ENCODE data around the gene BHLHE41.
A peak's percentile ranks its signal among the peaks of the same experiment; 100 is the strongest.

BHLHE41 gene

DNA sequence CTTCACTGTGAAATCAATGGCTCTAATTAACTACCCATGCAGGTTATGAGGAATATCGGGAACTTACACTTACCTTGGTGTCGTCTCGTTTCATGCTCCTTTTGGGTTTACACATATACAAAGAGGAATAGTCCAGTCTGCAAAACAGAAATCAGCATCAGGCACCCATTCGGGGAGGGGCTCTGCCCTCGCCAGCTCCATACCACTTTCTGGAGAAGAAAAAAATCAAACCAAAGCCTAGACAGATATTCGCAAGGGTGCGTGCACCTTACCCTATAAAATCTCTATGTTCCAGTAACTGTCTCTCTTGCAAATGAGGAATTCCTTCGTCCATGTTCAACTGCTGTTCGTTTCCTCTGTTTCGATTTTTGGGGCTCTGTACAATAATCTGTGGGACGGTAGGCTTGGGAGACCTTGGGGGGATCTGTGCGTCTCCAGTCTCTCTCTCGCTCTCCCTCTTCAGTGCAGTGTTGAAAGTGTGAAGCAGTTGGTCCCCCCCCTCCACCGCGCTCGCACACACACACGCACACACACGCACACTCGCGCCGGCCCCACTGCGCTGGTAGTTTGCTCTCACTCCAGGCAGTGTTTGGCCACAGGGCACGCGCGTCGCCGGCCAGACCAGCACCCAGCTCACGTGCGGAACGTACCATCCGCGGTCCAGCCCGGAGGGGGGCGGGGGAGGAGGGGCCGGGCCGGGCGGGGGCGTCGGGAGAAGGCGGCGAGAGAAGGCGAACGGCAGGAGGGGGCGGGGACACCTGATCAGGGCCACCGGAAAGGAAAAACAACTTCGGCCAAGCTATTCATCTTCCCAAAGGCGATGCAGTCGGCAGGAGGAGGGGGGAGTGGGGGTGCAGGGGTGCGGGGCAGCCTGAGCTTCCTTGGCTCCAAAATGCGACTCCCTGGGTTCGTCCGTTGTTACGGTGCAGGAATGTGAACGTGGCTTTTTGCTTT, at the start of gene BHLHE41:
BHLHE41 (minus strand) TSS at position 592 of the 954 bp plus-strand sequence; CDS start at position 334, 258 bp downstream.
- H3K4me3 ChIP-seq (ENCODE audit: low read depth, low read length), result peak within 1 kb of the TSS; percentile 60
- TF ChIP-seq, protein P1, sequence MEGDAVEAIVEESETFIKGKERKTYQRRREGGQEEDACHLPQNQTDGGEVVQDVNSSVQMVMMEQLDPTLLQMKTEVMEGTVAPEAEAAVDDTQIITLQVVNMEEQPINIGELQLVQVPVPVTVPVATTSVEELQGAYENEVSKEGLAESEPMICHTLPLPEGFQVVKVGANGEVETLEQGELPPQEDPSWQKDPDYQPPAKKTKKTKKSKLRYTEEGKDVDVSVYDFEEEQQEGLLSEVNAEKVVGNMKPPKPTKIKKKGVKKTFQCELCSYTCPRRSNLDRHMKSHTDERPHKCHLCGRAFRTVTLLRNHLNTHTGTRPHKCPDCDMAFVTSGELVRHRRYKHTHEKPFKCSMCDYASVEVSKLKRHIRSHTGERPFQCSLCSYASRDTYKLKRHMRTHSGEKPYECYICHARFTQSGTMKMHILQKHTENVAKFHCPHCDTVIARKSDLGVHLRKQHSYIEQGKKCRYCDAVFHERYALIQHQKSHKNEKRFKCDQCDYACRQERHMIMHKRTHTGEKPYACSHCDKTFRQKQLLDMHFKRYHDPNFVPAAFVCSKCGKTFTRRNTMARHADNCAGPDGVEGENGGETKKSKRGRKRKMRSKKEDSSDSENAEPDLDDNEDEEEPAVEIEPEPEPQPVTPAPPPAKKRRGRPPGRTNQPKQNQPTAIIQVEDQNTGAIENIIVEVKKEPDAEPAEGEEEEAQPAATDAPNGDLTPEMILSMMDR (IDR thresholded peaks at IDR 0.05; ENCODE audit: borderline replicate concordance, insufficient read depth, low read depth, low read length), result no peak

DNA sequence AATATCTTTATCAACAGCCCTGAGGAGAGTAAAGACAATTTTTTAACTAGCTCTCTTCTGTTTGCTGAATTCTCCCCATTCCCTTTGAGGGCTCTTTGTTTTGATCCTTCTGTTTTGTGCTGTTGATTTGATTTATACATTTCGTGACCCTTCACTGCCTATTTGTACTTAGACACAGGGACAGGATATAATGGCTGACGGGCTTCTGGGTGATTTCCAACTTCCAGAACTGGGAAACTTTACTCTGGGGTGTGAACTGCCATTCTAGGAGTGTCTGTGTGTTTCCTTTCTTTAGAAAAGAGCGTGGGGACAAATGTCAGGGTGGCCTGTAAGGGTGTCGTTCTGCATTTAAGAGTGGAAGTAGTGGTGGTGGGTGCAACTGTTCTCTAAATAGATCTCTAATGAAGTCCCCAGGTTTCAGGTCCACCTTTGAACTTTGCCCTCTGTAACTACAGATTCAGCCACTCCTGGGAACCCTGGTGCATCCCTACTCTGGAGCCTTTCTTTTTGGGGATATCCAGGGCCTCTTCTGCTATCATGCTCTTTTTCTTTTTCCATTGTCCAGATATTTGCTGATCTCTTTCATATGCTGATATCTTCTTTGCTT, 48.2 kb upstream of the BHLHE41 start:
- peak overlapping the region; percentile 2 for H3K4me3 ChIP-seq (ENCODE audit: low read depth, low read length)
- TF ChIP-seq, protein P1 (IDR thresholded peaks at IDR 0.05; ENCODE audit: borderline replicate concordance, insufficient read depth, low read depth, low read length), result no peak

DNA sequence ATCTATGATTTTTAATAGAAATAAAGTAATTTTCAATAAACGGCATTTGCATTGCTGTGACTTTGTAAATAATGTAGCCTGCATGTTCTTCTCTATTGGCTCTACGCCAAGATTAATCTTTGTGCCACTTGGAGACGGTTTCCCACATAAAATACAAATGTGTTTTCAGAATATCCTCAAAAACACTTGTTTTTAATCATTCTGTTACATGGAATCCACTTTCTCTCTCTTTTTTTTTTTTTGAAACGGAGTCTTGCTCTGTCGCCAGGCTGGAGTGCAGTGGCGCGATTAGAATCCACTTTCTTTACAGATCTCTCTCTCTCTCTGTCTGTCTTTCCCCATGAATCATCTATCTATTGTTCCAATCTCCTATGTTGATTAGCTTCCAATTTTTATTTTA, 47.7 kb upstream of the BHLHE41 start:
- H3K4me3 ChIP-seq (ENCODE audit: low read depth, low read length), result no peak overlapping the region
- TF ChIP-seq, protein P1 (IDR thresholded peaks at IDR 0.05; ENCODE audit: borderline replicate concordance, insufficient read depth, low read depth, low read length), result no peak

DNA sequence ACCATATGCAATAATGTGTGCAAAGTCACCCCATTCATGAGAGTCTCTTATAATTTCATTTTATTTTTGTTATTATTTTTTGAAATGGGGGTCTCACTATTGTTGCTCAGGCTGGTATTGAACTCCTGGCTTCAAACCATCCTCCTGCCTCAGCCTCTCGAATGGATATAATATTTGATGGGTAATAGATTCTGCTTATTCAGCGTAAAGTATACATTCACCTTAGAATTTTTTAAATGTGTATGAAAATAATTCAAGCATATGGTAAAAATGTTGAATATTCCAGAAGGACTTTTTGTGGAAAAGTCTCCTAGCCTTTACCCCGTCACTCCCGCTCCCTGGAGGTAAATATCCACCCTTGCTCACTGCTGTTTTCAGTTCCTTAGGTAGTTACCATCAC, 47.2 kb upstream of the BHLHE41 start:
- TF ChIP-seq, protein P1 (IDR thresholded peaks at IDR 0.05; ENCODE audit: borderline replicate concordance, insufficient read depth, low read depth, low read length), result no peak
- no peak overlapping the region for H3K4me3 ChIP-seq (ENCODE audit: low read depth, low read length)

DNA sequence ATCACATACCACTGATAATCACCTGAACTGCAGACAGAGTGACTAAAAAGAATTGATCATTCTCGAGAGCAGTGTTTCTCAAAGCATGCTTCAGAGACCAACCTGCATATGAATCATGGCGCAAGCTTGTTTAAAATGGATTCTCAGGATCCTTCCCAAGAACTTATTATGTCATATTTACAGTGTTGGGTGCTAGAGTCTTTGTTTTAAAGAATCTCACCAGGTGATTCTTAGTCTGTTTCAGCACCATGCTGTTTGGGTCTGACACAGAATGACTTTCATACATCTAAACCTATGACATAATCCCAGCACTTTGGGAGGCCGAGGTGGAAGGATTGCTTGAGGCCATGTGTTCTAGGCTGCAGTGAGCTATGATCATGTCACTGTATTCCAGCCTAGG, 39.3 kb upstream of the BHLHE41 start:
- TF ChIP-seq, protein P1 (IDR thresholded peaks at IDR 0.05; ENCODE audit: borderline replicate concordance, insufficient read depth, low read depth, low read length), result no peak
- H3K4me3 ChIP-seq (ENCODE audit: low read depth, low read length), result no peak overlapping the region

DNA sequence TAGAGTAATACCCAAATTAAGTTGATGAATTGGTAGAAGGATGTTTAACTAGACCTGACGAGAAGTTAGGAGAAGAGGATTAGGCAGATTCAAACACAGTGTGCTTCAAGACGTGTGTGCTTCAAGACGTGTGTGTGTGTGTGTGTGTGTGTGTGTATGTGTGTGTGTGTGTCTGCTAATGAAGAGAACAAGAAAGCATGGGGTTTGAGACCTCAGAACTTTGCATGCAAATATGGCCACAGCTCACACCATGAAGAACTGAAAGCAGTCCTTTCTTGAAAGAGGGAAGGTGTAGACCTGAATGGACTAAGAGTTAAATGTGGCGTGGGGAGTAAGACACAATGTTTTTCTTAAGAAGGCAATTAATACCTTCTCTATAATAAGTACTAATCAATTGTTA, 38.1 kb upstream of the BHLHE41 start:
- TF ChIP-seq, protein P1 (IDR thresholded peaks at IDR 0.05; ENCODE audit: borderline replicate concordance, insufficient read depth, low read depth, low read length), result no peak
- no peak overlapping the region for H3K4me3 ChIP-seq (ENCODE audit: low read depth, low read length)

Data from GM12875 (cell line).